Upper lobe of left lung (tissue), 6 donors: Measurements from ENCODE around the gene BICDL2. TPM values are rescaled to one million over a fixed set of nuclear protein-coding genes. Genes with fewer than 3 reads are reported as not detected.

ENCODE experiments used
- ATAC-seq, 2 donors: fragments of 200-7000 bp; cut with Tn5 transposase; one replicate each; pipeline ENCODE4 v1.9.1; 2022; ENCODE audit warnings: mild to moderate bottlenecking in 2 of 2, moderate library complexity in 2 of 2; ENCODE audit not compliant: low FRiP score in 2 of 2
- DNase-seq, 2 donors: peaks; one replicate each; pipeline ENCODE4 v3.0.0-alpha.2; 2019 to 2020
- H3K27ac ChIP-seq, 4 donors: fragments of 200-600 bp; sonication (generic); one replicate each; pipeline ENCODE4 v1.5.1; 2016 to 2019
- H3K27me3 ChIP-seq, 4 donors: fragments of 200-600 bp; sonication (generic); one replicate each; pipeline ENCODE4 v1.5.1; 2017 to 2019
- H3K36me3 ChIP-seq, 4 donors: fragments of 200-600 bp; sonication (generic); one replicate each; pipeline ENCODE4 v1.5.1; 2016 to 2019
- H3K4me1 ChIP-seq, 4 donors: fragments of 200-600 bp; sonication (generic); one replicate each; pipeline ENCODE4 v1.5.1; 2018 to 2019
- H3K4me3 ChIP-seq, 4 donors: fragments of 200-600 bp; sonication (generic); one replicate each; pipeline ENCODE4 v1.5.1; 2017 to 2019; ENCODE audit warnings: mild to moderate bottlenecking in 2 of 4, moderate library complexity in 1 of 4
- H3K9me3 ChIP-seq, 4 donors: fragments of 200-600 bp; sonication (generic); one replicate each; pipeline ENCODE4 v1.5.1; 2018 to 2019
- EP300 ChIP-seq, 4 donors: sonication (generic); formaldehyde crosslinking; IDR thresholded peaks; one replicate each; pipeline ENCODE4 v1.5.1; 2017; ENCODE audit warnings: antibody characterized with exemption in 4 of 4, control low read depth in 2 of 4
- POLR2A ChIP-seq, 4 donors: fragments of 450-650 bp; IDR thresholded peaks; one replicate each; pipeline ENCODE4 v1.5.1; 2016 to 2017; ENCODE audit warnings: antibody characterized with exemption in 4 of 4, mild to moderate bottlenecking in 2 of 4
- POLR2AphosphoS5 ChIP-seq, 2 donors: sonication (generic); formaldehyde crosslinking; IDR thresholded peaks; one replicate each; pipeline ENCODE4 v1.5.1; 2017; ENCODE audit warnings: antibody characterized with exemption in 2 of 2
- WGBS, 2 donors: methylation state at CpG; one replicate each; pipeline ENCODE4 v1.1.5; 2017 to 2018; 5-methylcytosine and 5-hydroxymethylcytosine counted together
- total RNA-seq, 6 donors: library from RNA; depleted of rRNA in 4 of 6; stranded (reverse); fragments of >200 nt in 4 of 6; gene quantifications; one replicate each; pipeline versions ENCODE4 v1.1.0 to v1.2.1, GENCODE V29; 2016 to 2021
- TF ChIP-seq, protein P1 (sequence below), 6 experiments: fragments of 450-650 bp in 4 of 6; fragments of 200-600 bp in 2 of 6; sonication (generic) in 2 of 6; IDR thresholded peaks; one replicate each; pipeline ENCODE4 v1.5.1; 2016 to 2019; ENCODE audit warnings: antibody characterized with exemption in 6 of 6
- donor health status: DM: no; HTN: no; CAD: no; lungs with moderate emphysema.
- donor health status: DM: no; HTN: yes; CAD: no; lungs with severe emphysema.

Gene BICDL2
- total RNA-seq, 6 donors from 2014 or later, result 18.5 to 98.5 (median 35.0) TPM

DNA sequence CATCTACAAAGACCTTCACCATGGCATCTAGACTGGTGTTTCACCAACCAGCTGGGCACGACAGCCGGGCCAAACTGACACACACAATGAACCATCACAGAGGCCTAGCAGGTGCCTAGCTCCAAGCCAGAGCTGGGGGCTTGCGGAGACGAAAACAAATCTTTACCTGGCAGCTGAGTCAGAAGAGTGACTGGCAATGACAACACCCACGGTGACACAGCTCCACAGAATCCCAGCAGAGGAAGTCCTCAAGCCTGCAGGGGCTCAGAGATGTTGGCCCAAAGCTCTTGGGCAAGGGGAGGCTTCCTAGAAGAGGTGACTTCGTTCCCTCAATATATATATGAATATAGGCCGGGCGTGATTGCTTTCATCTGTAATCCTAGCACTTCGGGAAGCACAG lies 14.8 kb upstream of the BICDL2 start:
- Histone ChIP-seq H3K27me3 (peaks cover 0 to 12% (median 10%) of the 10 kb centered on the region in 4 donors), H3K9me3 (no peaks in the 10 kb centered on the region), H3K4me3 (no peak overlapping the region), H3K4me1 (peaks cover 7 to 31% (median 15%) of the 10 kb centered on the region in 4 donors), H3K36me3 (no peaks in the 10 kb centered on the region), H3K27ac (peak overlapping the region; percentile 59 to 85 (median 70))
- 47 to 78% methylated on average over 9 of the region's 9 CpGs for WGBS, 2 donors
- ATAC-seq (no peak), DNase-seq (peak in 1 of 2 donors; percentile 67)
- TF ChIP-seq, protein P1, sequence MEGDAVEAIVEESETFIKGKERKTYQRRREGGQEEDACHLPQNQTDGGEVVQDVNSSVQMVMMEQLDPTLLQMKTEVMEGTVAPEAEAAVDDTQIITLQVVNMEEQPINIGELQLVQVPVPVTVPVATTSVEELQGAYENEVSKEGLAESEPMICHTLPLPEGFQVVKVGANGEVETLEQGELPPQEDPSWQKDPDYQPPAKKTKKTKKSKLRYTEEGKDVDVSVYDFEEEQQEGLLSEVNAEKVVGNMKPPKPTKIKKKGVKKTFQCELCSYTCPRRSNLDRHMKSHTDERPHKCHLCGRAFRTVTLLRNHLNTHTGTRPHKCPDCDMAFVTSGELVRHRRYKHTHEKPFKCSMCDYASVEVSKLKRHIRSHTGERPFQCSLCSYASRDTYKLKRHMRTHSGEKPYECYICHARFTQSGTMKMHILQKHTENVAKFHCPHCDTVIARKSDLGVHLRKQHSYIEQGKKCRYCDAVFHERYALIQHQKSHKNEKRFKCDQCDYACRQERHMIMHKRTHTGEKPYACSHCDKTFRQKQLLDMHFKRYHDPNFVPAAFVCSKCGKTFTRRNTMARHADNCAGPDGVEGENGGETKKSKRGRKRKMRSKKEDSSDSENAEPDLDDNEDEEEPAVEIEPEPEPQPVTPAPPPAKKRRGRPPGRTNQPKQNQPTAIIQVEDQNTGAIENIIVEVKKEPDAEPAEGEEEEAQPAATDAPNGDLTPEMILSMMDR (IDR thresholded peaks at IDR 0.05), result no peak
- peak in 1 of 2 donors; percentile 25 for TF ChIP-seq POLR2AphosphoS5 (IDR thresholded peaks at IDR 0.05)

DNA sequence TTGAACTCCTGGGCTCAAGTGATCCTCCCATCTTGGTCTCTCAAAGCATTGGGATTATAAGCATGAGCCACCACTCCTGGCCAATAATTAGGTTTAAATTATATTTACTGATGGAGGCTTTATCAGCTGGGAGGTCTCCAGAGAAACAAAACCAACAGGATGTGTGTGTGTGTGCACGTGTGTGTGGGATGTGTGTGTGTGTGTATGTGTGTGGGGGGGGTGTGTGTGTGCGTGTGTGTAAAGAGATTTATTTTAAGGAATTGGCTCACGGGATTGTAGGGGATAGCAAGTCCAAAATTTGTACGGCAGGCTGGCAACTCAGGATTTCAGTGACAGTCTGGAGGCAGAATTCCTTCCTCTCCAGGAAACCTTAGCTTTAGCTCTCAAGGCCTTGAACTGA lies 14.3 kb upstream of the BICDL2 start:
- ATAC-seq, result no peak
- Histone ChIP-seq H3K27ac (peak overlapping the region; percentile 59 to 85 (median 70)), H3K36me3 (no peaks in the 10 kb centered on the region), H3K9me3 (no peaks in the 10 kb centered on the region), H3K27me3 (peaks cover 0 to 17% (median 15%) of the 10 kb centered on the region in 4 donors), H3K4me3 (no peak overlapping the region), H3K4me1 (peaks cover 12 to 36% (median 20%) of the 10 kb centered on the region in 4 donors)
- WGBS, 2 donors, result 16 to 38% methylated on average over 4 of the region's 4 CpGs
- TF ChIP-seq, protein P1 (IDR thresholded peaks at IDR 0.05), result no peak
- TF ChIP-seq POLR2AphosphoS5 (IDR thresholded peaks at IDR 0.05), result no peak
- no peak for TF ChIP-seq POLR2A (IDR thresholded peaks at IDR 0.05)
- TF ChIP-seq EP300 (IDR thresholded peaks at IDR 0.05), result no peak
- DNase-seq, result no peak

DNA sequence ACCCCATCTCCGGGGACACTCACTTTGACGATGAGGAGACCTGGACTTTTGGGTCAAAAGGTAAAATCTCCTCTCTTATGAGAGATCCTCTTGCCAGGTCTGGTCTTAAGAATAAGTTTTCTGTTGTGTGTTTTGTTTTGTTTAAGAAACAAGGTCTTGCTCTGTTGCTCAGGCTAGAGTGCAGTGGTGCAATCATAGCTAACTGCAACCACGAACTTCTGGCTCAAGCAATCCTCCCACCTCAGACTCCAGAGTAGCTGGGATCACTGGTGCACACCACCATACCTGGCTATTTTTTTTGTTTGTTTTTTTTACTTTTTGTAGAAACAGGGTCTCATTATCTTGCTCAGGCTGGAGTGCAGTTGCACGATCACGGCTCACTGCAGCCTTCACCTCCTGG lies 13.7 kb upstream of the BICDL2 start:
- peaks cover 0 to 22% (median 19%) of the 10 kb centered on the region in 4 donors for H3K27me3 ChIP-seq

GRCh38 chr16:3049921-3050481 lies 13.3 kb upstream of the BICDL2 start:
- no peak for ATAC-seq
- no peaks in the 10 kb centered on the region for H3K9me3 ChIP-seq
- peak overlapping the region; percentile 59 to 85 (median 70) for H3K27ac ChIP-seq
- H3K36me3 ChIP-seq, result no peaks in the 10 kb centered on the region
- 76 to 85% methylated on average over 21 to 26 of the region's 26 CpGs for WGBS, 2 donors
- DNase-seq, result no peak
- no peak overlapping the region for H3K4me3 ChIP-seq
- peaks cover 0 to 27% (median 20%) of the 10 kb centered on the region in 4 donors for H3K27me3 ChIP-seq
- TF ChIP-seq EP300 (IDR thresholded peaks at IDR 0.05) (no peak), POLR2A (IDR thresholded peaks at IDR 0.05) (no peak), POLR2AphosphoS5 (IDR thresholded peaks at IDR 0.05) (no peak)
- TF ChIP-seq, protein P1 (IDR thresholded peaks at IDR 0.05), result no peak
- H3K4me1 ChIP-seq, result peaks cover 22 to 39% (median 27%) of the 10 kb centered on the region in 4 donors

More for the DNA sequence above, 13.7 kb upstream of the BICDL2 start:
- DNase-seq, result no peak
- no peak for ATAC-seq
- 69 to 81% methylated on average over 5 of the region's 5 CpGs for WGBS, 2 donors
- H3K4me1 ChIP-seq, result peaks cover 17 to 39% (median 24%) of the 10 kb centered on the region in 4 donors
- peak overlapping the region; percentile 59 to 85 (median 70) for H3K27ac ChIP-seq
- H3K36me3 ChIP-seq, result no peaks in the 10 kb centered on the region
- H3K4me3 ChIP-seq, result no peak overlapping the region
- H3K9me3 ChIP-seq, result no peaks in the 10 kb centered on the region
- TF ChIP-seq, protein P1 (IDR thresholded peaks at IDR 0.05), result no peak
- TF ChIP-seq POLR2AphosphoS5 (IDR thresholded peaks at IDR 0.05) (no peak), EP300 (IDR thresholded peaks at IDR 0.05) (no peak), POLR2A (IDR thresholded peaks at IDR 0.05) (no peak)

DNA sequence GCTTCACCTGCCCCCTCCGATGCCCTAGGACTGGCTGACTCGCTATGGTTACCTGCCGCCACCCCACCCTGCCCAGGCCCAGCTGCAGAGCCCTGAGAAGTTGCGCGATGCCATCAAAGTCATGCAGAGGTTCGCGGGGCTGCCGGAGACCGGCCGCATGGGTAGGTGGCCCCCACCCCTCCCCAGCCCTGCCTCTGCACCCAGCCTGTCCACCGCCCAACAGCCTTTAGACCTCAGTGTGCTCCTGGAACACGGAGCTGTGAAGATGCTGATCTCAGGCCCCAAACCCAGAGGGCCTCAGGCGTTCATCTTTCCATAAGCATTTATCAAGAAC lies 10.6 kb upstream of the BICDL2 start:
- DNase-seq, result peak in 1 of 2 donors; percentile 80
- H3K4me3 ChIP-seq, result peak overlapping the region in 3 of 4 donors; percentile 38 to 54 (median 50)
- peaks cover 21 to 34% (median 25%) of the 10 kb centered on the region in 4 donors for H3K4me1 ChIP-seq
- TF ChIP-seq POLR2AphosphoS5 (IDR thresholded peaks at IDR 0.05) (no peak), POLR2A (IDR thresholded peaks at IDR 0.05) (no peak), EP300 (IDR thresholded peaks at IDR 0.05) (no peak)
- TF ChIP-seq, protein P1 (IDR thresholded peaks at IDR 0.05), result no peak
- no peak for ATAC-seq
- WGBS, 2 donors, result 23 to 33% methylated on average over 1 to 13 of the region's 13 CpGs
- H3K36me3 ChIP-seq, result no peaks in the 10 kb centered on the region
- no peaks in the 10 kb centered on the region for H3K9me3 ChIP-seq
- H3K27me3 ChIP-seq, result peaks cover 0 to 36% (median 26%) of the 10 kb centered on the region in 4 donors
- peak overlapping the region; percentile 32 to 85 (median 70) for H3K27ac ChIP-seq
